Subcutaneous abdominal adipose tissue (tissue), 5 donors: ENCODE results near the gene TFEB.

Experiments used
- H3K27ac ChIP-seq: one replicate; pipeline ENCODE4 v1.7.0; 2013; ENCODE audit warnings: low read depth, mild to moderate bottlenecking, inconsistent platforms, low read length, moderate library complexity
- H3K27me3 ChIP-seq, 5 donors: one replicate each; pipeline ENCODE4 v1.7.0; 2013; ENCODE audit warnings: low read length in 5 of 5, inconsistent platforms in 1 of 5; ENCODE audit not compliant: control insufficient read depth in 5 of 5, insufficient read depth in 4 of 5
- H3K36me3 ChIP-seq, 5 donors: one replicate each; pipeline ENCODE4 v1.7.0; 2013; ENCODE audit warnings: low read length in 5 of 5; ENCODE audit not compliant: control insufficient read depth in 5 of 5, insufficient read depth in 5 of 5
- H3K4me1 ChIP-seq, 5 donors: one replicate each; pipeline ENCODE4 v1.7.0; 2013; ENCODE audit warnings: low read length in 5 of 5, mild to moderate bottlenecking in 3 of 5, moderate library complexity in 1 of 5; ENCODE audit not compliant: control insufficient read depth in 5 of 5, insufficient read depth in 5 of 5
- H3K4me3 ChIP-seq, 5 donors: one replicate each; pipeline ENCODE4 v1.7.0; 2013; ENCODE audit warnings: low read length in 5 of 5, low read depth in 1 of 5
- H3K9ac ChIP-seq, 5 donors: one replicate each; pipeline ENCODE4 v1.7.0; 2013; ENCODE audit warnings: low read length in 5 of 5, mild to moderate bottlenecking in 4 of 5, moderate library complexity in 3 of 5
- H3K9me3 ChIP-seq, 5 donors: one replicate each; pipeline ENCODE4 v1.7.0; 2013; ENCODE audit warnings: low read length in 5 of 5; ENCODE audit not compliant: control insufficient read depth in 5 of 5
- donor health status: healthy.
- donor health status: healthy.
- donor health status: healthy.
- donor health status: healthy.
- donor health status: healthy.

TFEB gene

GRCh38 chr6:41735427-41736185 lies at the start of gene TFEB:
TSS of gene TFEB (minus strand) at chr6:41735608. CDS start at chr6:41691213, 44,395 bp downstream.
- peaks cover 0 to 4% (median 0%) of the 10 kb centered on the region in 5 donors for H3K27me3 ChIP-seq
- no peaks in the 10 kb centered on the region for H3K36me3 ChIP-seq
- peak within 1 kb of the TSS; percentile 48 to 80 (median 77) for H3K4me3 ChIP-seq
- no peaks in the 10 kb centered on the region for H3K9me3 ChIP-seq
- H3K4me1 ChIP-seq: peaks cover 3 to 35% (median 34%) of the 10 kb centered on the region in 5 donors
- H3K27ac ChIP-seq: peak within 1 kb of the TSS; percentile 80
- H3K9ac ChIP-seq: peak within 1 kb of the TSS in 4 of 5 donors; percentile 77 to 92 (median 84)

GRCh38 chr6:41784581-41785171 lies 49.3 kb upstream of the TFEB start:
- Histone ChIP-seq H3K4me3 (no peak overlapping the region), H3K27ac (no peak overlapping the region), H3K9ac (no peak overlapping the region)

GRCh38 chr6:41783106-41783780 lies 47.8 kb upstream of the TFEB start:
- no peak overlapping the region for H3K27ac ChIP-seq
- H3K9me3 ChIP-seq: no peaks in the 10 kb centered on the region
- peaks cover 10 to 51% (median 50%) of the 10 kb centered on the region in 5 donors for H3K4me1 ChIP-seq
- H3K36me3 ChIP-seq: peaks cover 0 to 4% (median 0%) of the 10 kb centered on the region in 5 donors
- H3K9ac ChIP-seq: no peak overlapping the region
- H3K4me3 ChIP-seq: no peak overlapping the region
- no peaks in the 10 kb centered on the region for H3K27me3 ChIP-seq

More at GRCh38 chr6:41784581-41785171, 49.3 kb upstream of the TFEB start:
- peaks cover 6 to 49% (median 44%) of the 10 kb centered on the region in 5 donors for H3K4me1 ChIP-seq
- no peaks in the 10 kb centered on the region for H3K27me3 ChIP-seq
- H3K36me3 ChIP-seq: peaks cover 0 to 12% (median 7%) of the 10 kb centered on the region in 5 donors
- H3K9me3 ChIP-seq: no peaks in the 10 kb centered on the region

- Histone ChIP-seq H3K27ac (peak overlapping the region; percentile 69), H3K9me3 (no peaks in the 10 kb centered on the region), H3K4me3 (peak overlapping the region; percentile 72 to 81 (median 77)), H3K4me1 (peaks cover 13 to 53% (median 51%) of the 10 kb centered on the region in 5 donors), H3K9ac (peak overlapping the region in 4 of 5 donors; percentile 48 to 72 (median 59)), H3K36me3 (peaks cover 3 to 14% (median 7%) of the 10 kb centered on the region in 5 donors), H3K27me3 (no peaks in the 10 kb centered on the region)
These were observed 45.9 kb upstream of the TFEB start for GRCh38 chr6:41781366-41781730.

- H3K27ac ChIP-seq: peak within 1 kb of the TSS; percentile 84
- H3K36me3 ChIP-seq: peaks cover 3 to 17% (median 10%) of the 10 kb centered on the region in 5 donors
- H3K9me3 ChIP-seq: no peaks in the 10 kb centered on the region
- peaks cover 11 to 47% (median 46%) of the 10 kb centered on the region in 5 donors for H3K4me1 ChIP-seq
- H3K9ac ChIP-seq: peak within 1 kb of the TSS; percentile 38 to 85 (median 72)
- H3K27me3 ChIP-seq: no peaks in the 10 kb centered on the region
- H3K4me3 ChIP-seq: peak within 1 kb of the TSS; percentile 72 to 81 (median 79)
These were observed 45.4 kb upstream of the TFEB start, which contains the start of gene PRICKLE4 for GRCh38 chr6:41780551-41781365. TSS of gene PRICKLE4 (plus strand) at chr6:41780782. CDS start at chr6:41783474, 2,692 bp downstream.

GRCh38 chr6:41779788-41780550 lies 44.6 kb upstream of the TFEB start, which contains the start of gene FRS3:
TSS of gene FRS3 (minus strand) at chr6:41779900. CDS start at chr6:41776987, 2,913 bp downstream.
- peak within 1 kb of the TSS; percentile 84 for H3K27ac ChIP-seq
- H3K36me3 ChIP-seq: peaks cover 3 to 21% (median 17%) of the 10 kb centered on the region in 5 donors
- peak within 1 kb of the TSS; percentile 77 to 83 (median 79) for H3K4me3 ChIP-seq
- peaks cover 9 to 39% (median 39%) of the 10 kb centered on the region in 5 donors for H3K4me1 ChIP-seq
- no peaks in the 10 kb centered on the region for H3K27me3 ChIP-seq
- H3K9me3 ChIP-seq: no peaks in the 10 kb centered on the region
- H3K9ac ChIP-seq: peak within 1 kb of the TSS; percentile 72 to 85 (median 78)

GRCh38 chr6:41779336-41779735 lies 43.9 kb upstream of the TFEB start:
- H3K9me3 ChIP-seq: no peaks in the 10 kb centered on the region
- H3K27ac ChIP-seq: peak overlapping the region; percentile 30
- H3K9ac ChIP-seq: peak overlapping the region; percentile 69 to 81 (median 74)
- H3K4me1 ChIP-seq: peaks cover 9 to 35% (median 33%) of the 10 kb centered on the region in 5 donors
- peaks cover 3 to 27% (median 24%) of the 10 kb centered on the region in 5 donors for H3K36me3 ChIP-seq
- H3K27me3 ChIP-seq: no peaks in the 10 kb centered on the region
- H3K4me3 ChIP-seq: peak overlapping the region; percentile 75 to 83 (median 76)

- Histone ChIP-seq H3K4me1 (peaks cover 9 to 35% (median 31%) of the 10 kb centered on the region in 5 donors), H3K36me3 (peaks cover 3 to 31% (median 26%) of the 10 kb centered on the region in 5 donors), H3K27me3 (no peaks in the 10 kb centered on the region), H3K4me3 (peak overlapping the region; percentile 75 to 83 (median 76)), H3K9ac (peak overlapping the region; percentile 69 to 81 (median 74)), H3K27ac (peak overlapping the region; percentile 30), H3K9me3 (no peaks in the 10 kb centered on the region)
These were observed 43.5 kb upstream of the TFEB start for GRCh38 chr6:41778895-41779294.
